DND-41 (cell line): ENCODE results near the gene GAS2L2.

Source experiments
- ATAC-seq: fragments of 200-7000 bp; cut with Tn5 transposase; 3 replicates; pipeline ENCODE4 v1.9.1; 2021; ENCODE audit warnings: low read depth; ENCODE audit not compliant: insufficient read depth
- DNase-seq: peaks from one replicate; pipeline ENCODE4 v3.0.0-alpha.2; 2020
- H2AFZ ChIP-seq: 2 replicates; pipeline ENCODE4 v1.6.0; 2012; ENCODE audit warnings: low read depth, low read length
- H3K27ac ChIP-seq: 2 replicates; pipeline ENCODE4 v1.5.1; 2012; ENCODE audit warnings: low read length, inconsistent platforms
- H3K27me3 ChIP-seq: fragments of 200-600 bp; sonication (generic); 2 replicates; pipeline ENCODE4 v1.6.0; 2012; ENCODE audit warnings: low read length, mild to moderate bottlenecking, inconsistent platforms; ENCODE audit not compliant: insufficient read depth, poor library complexity
- H3K36me3 ChIP-seq: 2 replicates; pipeline ENCODE4 v1.5.1; 2012; ENCODE audit warnings: low read length, inconsistent platforms; ENCODE audit not compliant: insufficient read depth
- H3K4me1 ChIP-seq: 2 replicates; pipeline ENCODE4 v1.5.1; 2012; ENCODE audit warnings: mild to moderate bottlenecking, low read length; ENCODE audit not compliant: insufficient read depth
- H3K4me2 ChIP-seq: 2 replicates; pipeline ENCODE4 v1.6.0; 2012; ENCODE audit warnings: mild to moderate bottlenecking, moderate library complexity, low read length, inconsistent platforms; ENCODE audit not compliant: insufficient read depth
- H3K4me3 ChIP-seq, 2 experiments: fragments of 200-600 bp in 1 of 2; shearing (Covaris generic) in 1 of 2; 2 replicates each; pipeline ENCODE4 v1.5.1; 2012 to 2016; ENCODE audit warnings: inconsistent platforms in 2 of 2, low read length in 2 of 2, mild to moderate bottlenecking in 2 of 2, low read depth in 1 of 2, moderate library complexity in 1 of 2
- H3K79me2 ChIP-seq: 2 replicates; pipeline ENCODE4 v1.6.0; 2012; ENCODE audit warnings: low read length, inconsistent platforms; ENCODE audit not compliant: insufficient read depth
- H3K9ac ChIP-seq: 2 replicates; pipeline ENCODE4 v1.6.0; 2012; ENCODE audit warnings: low read depth, mild to moderate bottlenecking, inconsistent platforms, low read length, moderate library complexity
- H3K9me3 ChIP-seq: 2 replicates; pipeline ENCODE4 v1.5.1; 2012; ENCODE audit warnings: low read length, moderate library complexity, mild to moderate bottlenecking, inconsistent platforms; ENCODE audit not compliant: insufficient read depth, severe bottlenecking
- H4K20me1 ChIP-seq: 2 replicates; pipeline ENCODE4 v1.6.0; 2012; ENCODE audit warnings: low read length; ENCODE audit not compliant: insufficient read depth
- CTCF ChIP-seq: IDR thresholded peaks from 2 replicates; pipeline ENCODE4 v1.5.1; 2012; ENCODE audit warnings: borderline replicate concordance, low read length, moderate library complexity, mild to moderate bottlenecking; ENCODE audit not compliant: poor library complexity, severe bottlenecking; ENCODE audit errors: extremely low read depth
- EZH2 ChIP-seq: IDR thresholded peaks from 3 replicates; pipeline ENCODE4 v1.6.1; 2012; ENCODE audit warnings: borderline replicate concordance, low read depth, mild to moderate bottlenecking, moderate library complexity, low read length, inconsistent platforms; ENCODE audit not compliant: severe bottlenecking

Gene GAS2L2

GRCh38 chr17:35775039-35775438, 22.0 kb upstream of the GAS2L2 start:
- Histone ChIP-seq H3K36me3 (no peaks in the 10 kb centered on the region), H3K27ac (no peak overlapping the region), H2AFZ (no peak overlapping the region), H4K20me1 (0 out of 2 replicates have a peak, but pooled peaks cover 7% of the 10 kb centered on the region), H3K27me3 (peaks cover 14% of the 10 kb centered on the region), H3K79me2 (no peaks in the 10 kb centered on the region), H3K4me3 (no peak overlapping the region), H3K4me1 (no peaks in the 10 kb centered on the region), H3K9me3 (no peaks in the 10 kb centered on the region), H3K4me2 (no peak overlapping the region), H3K9ac (no peak overlapping the region)
- DNase-seq: no peak
- no peak for ATAC-seq
- TF ChIP-seq EZH2: no peak
- no peak for TF ChIP-seq CTCF

GRCh38 chr17:35774499-35774898, 21.5 kb upstream of the GAS2L2 start:
- Histone ChIP-seq H3K4me1 (no peaks in the 10 kb centered on the region), H2AFZ (no peak overlapping the region), H3K36me3 (no peaks in the 10 kb centered on the region), H3K9me3 (no peaks in the 10 kb centered on the region), H3K4me3 (no peak overlapping the region), H3K79me2 (no peaks in the 10 kb centered on the region), H3K27ac (no peak overlapping the region), H4K20me1 (0 out of 2 replicates have a peak, but pooled peaks cover 7% of the 10 kb centered on the region), H3K9ac (no peak overlapping the region), H3K27me3 (peaks cover 14% of the 10 kb centered on the region), H3K4me2 (no peak overlapping the region)
- DNase-seq (no peak), ATAC-seq (no peak)
- TF ChIP-seq EZH2 (no peak), CTCF (no peak)

- Histone ChIP-seq H3K36me3 (no peaks in the 10 kb centered on the region), H3K4me2 (no peak overlapping the region), H3K27me3 (peaks cover 8% of the 10 kb centered on the region), H3K4me1 (no peaks in the 10 kb centered on the region), H3K79me2 (no peaks in the 10 kb centered on the region), H3K27ac (no peak overlapping the region), H2AFZ (no peak overlapping the region), H3K4me3 (no peak overlapping the region), H3K9me3 (no peaks in the 10 kb centered on the region), H4K20me1 (0 out of 2 replicates have a peak, but pooled peaks cover 5% of the 10 kb centered on the region), H3K9ac (no peak overlapping the region)
- no peak for ATAC-seq
- no peak for DNase-seq
- TF ChIP-seq CTCF: no peak
- TF ChIP-seq EZH2: no peak
These were observed 20.8 kb upstream of the GAS2L2 start for GRCh38 chr17:35773679-35774425.
